Measurements from ENCODE around the gene CA4. TPM values are rescaled to one million over a fixed set of nuclear protein-coding genes. Genes with fewer than 3 reads are reported as not detected.

CA4 gene
- total RNA-seq, 1 donor from 2014 or later: 0.26 TPM

DNA sequence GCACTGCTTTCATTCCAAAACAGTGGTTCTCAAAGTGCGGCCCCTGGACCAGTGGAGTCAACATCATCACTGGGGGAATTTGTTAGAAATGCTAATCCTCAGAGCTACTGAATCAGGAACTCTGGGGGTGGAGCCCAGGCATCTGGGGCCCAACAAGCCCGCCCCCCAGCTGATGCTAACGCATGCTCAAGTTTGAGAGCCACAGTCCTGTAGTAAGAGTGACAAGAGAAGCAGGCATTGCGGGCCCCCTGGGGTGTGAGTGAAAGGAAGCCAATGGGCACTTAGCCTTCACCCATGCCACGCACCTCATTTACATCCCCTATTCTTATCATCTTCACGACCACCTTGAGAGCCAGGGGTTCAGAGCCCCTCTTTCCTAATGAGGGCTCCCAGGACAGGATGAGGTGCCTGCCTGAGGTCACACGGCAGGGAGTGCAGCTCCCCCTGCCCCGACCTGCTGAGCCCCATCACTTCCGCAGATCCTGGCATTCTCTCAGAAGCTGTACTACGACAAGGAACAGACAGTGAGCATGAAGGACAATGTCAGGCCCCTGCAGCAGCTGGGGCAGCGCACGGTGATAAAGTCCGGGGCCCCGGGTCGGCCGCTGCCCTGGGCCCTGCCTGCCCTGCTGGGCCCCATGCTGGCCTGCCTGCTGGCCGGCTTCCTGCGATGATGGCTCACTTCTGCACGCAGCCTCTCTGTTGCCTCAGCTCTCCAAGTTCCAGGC lies 9.1 kb downstream of the CA4 start:
- no peak overlapping the region for H3K27ac Mint-ChIP-seq (ENCODE audit: unreplicated experiment)
- TF ChIP-seq, protein P1, sequence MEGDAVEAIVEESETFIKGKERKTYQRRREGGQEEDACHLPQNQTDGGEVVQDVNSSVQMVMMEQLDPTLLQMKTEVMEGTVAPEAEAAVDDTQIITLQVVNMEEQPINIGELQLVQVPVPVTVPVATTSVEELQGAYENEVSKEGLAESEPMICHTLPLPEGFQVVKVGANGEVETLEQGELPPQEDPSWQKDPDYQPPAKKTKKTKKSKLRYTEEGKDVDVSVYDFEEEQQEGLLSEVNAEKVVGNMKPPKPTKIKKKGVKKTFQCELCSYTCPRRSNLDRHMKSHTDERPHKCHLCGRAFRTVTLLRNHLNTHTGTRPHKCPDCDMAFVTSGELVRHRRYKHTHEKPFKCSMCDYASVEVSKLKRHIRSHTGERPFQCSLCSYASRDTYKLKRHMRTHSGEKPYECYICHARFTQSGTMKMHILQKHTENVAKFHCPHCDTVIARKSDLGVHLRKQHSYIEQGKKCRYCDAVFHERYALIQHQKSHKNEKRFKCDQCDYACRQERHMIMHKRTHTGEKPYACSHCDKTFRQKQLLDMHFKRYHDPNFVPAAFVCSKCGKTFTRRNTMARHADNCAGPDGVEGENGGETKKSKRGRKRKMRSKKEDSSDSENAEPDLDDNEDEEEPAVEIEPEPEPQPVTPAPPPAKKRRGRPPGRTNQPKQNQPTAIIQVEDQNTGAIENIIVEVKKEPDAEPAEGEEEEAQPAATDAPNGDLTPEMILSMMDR (conservative IDR thresholded peaks at IDR 0.05): no peak
- peaks cover 34% of the 10 kb centered on the region for H3K27me3 Mint-ChIP-seq (ENCODE audit: low read depth)
- H3K4me3 Mint-ChIP-seq: no peak overlapping the region
- H3K36me3 Mint-ChIP-seq (ENCODE audit: low read depth): no peaks in the 10 kb centered on the region
- peaks cover 34% of the 10 kb centered on the region for H3K4me1 Mint-ChIP-seq
- DNase-seq (ENCODE audit: low read depth, low spot score): no peak
- H3K9me3 Mint-ChIP-seq: no peaks in the 10 kb centered on the region

DNA sequence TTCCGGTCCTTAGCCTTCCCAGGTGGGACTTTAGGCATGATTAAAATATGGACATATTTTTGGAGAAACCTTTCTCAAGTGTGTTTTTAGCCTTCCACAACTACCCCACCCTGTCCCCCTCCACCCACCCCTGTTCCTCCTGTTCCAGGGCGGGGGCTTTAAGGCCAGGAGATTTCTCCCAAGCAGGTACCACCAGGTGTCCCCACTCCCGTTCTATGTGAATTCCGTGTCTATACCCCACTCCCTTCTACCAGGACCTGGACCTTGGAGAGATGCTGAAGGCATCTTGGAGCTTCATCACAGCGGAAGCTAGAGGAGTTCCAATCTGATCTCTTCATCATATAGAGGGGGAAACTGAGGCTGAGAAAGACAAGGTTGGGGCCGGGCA lies 9.7 kb downstream of the CA4 start:
- peaks cover 33% of the 10 kb centered on the region for H3K27me3 Mint-ChIP-seq (ENCODE audit: low read depth)
- H3K9me3 Mint-ChIP-seq: no peaks in the 10 kb centered on the region
- no peak overlapping the region for H3K4me3 Mint-ChIP-seq

DNA sequence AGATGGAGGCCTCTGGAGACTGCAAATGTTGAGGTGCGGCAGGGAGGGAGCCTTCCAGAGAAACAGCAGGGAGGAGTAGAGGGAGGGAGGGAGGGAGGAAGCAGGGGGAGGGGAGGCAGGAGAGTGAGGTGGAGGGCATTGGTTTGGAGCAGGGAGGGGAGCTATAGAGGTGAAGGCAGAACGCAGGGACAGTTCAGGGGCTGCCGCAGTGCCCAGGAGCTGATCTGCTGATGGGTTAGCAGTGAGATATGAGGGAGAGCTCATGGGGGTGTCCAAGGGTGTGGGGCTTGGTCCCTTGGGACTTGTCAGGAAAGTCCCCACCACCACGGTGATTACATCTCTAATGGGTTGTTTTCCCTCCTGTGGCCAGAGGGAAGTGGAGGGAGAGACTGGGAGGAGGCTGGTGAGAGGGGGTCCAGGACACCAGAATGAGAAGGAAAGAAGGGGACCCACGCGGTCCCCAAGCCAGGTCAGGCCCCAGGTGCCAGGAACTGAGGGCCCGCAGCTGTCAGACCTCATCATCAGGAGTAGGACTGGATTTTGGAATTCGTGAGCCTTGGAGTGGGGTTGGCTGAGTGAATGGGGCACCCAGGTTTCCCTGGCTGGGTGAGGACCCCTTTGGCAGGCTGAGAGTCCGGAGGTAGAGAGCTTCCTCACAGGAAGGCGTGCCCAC lies 11.2 kb downstream of the CA4 start:
- H3K4me3 Mint-ChIP-seq: peak overlapping the region; percentile 42
- H3K9me3 Mint-ChIP-seq: no peaks in the 10 kb centered on the region
- peak overlapping the region; percentile 81 for H3K27ac Mint-ChIP-seq (ENCODE audit: unreplicated experiment)
- H3K4me1 Mint-ChIP-seq: peaks cover 34% of the 10 kb centered on the region
- H3K36me3 Mint-ChIP-seq (ENCODE audit: low read depth): no peaks in the 10 kb centered on the region
- TF ChIP-seq, protein P1 (conservative IDR thresholded peaks at IDR 0.05): no peak
- H3K27me3 Mint-ChIP-seq (ENCODE audit: low read depth): peaks cover 27% of the 10 kb centered on the region
- no peak for DNase-seq (ENCODE audit: low read depth, low spot score)

More for the DNA sequence above, 9.7 kb downstream of the CA4 start:
- Mint-ChIP-seq H3K4me1 (peaks cover 34% of the 10 kb centered on the region), H3K27ac (ENCODE audit: unreplicated experiment) (no peak overlapping the region), H3K36me3 (ENCODE audit: low read depth) (no peaks in the 10 kb centered on the region)
- TF ChIP-seq, protein P1 (conservative IDR thresholded peaks at IDR 0.05): no peak
- no peak for DNase-seq (ENCODE audit: low read depth, low spot score)

DNA sequence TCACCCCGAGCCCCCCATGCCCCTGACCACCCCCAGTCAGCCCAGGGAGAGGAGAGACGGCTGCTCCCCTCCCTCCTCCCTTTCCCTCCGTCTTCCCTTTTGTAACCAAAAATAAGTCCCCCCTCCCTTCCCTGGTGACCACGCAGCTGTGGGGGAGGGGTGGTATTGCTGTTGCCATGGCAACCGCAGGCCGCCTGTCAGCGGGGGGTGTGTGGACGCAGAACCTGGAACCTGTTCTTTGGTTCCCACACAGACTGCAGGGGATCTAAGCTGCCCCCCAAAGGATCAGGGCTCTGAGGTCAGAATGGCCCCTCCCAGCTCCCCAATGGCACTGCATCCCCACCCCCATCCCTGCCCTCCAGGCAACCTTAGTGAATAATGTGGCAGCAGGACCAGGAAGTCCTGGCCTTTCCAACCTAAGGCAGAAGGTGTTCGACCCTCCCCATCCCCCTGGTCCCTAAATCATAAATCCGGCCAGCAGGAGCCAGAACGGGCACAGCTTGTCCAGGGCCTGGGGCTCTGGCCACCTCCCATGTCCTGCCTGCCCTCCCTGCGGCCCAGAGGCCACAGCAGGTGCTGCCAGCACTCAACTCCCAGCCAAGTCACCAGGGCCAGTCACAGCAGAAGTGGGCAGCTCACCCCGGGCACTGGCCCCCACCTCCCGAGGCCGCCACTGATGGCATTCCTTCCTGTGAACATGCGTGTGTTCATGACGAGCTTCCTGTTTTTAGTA lies 12.0 kb downstream of the CA4 start:
- H3K27ac Mint-ChIP-seq (ENCODE audit: unreplicated experiment): peak overlapping the region; percentile 84
- H3K4me3 Mint-ChIP-seq: no peak overlapping the region
- peaks cover 24% of the 10 kb centered on the region for H3K27me3 Mint-ChIP-seq (ENCODE audit: low read depth)
- peaks cover 34% of the 10 kb centered on the region for H3K4me1 Mint-ChIP-seq
- no peaks in the 10 kb centered on the region for H3K36me3 Mint-ChIP-seq (ENCODE audit: low read depth)
- no peaks in the 10 kb centered on the region for H3K9me3 Mint-ChIP-seq
- TF ChIP-seq, protein P1 (conservative IDR thresholded peaks at IDR 0.05): no peak
- no peak for DNase-seq (ENCODE audit: low read depth, low spot score)

DNA sequence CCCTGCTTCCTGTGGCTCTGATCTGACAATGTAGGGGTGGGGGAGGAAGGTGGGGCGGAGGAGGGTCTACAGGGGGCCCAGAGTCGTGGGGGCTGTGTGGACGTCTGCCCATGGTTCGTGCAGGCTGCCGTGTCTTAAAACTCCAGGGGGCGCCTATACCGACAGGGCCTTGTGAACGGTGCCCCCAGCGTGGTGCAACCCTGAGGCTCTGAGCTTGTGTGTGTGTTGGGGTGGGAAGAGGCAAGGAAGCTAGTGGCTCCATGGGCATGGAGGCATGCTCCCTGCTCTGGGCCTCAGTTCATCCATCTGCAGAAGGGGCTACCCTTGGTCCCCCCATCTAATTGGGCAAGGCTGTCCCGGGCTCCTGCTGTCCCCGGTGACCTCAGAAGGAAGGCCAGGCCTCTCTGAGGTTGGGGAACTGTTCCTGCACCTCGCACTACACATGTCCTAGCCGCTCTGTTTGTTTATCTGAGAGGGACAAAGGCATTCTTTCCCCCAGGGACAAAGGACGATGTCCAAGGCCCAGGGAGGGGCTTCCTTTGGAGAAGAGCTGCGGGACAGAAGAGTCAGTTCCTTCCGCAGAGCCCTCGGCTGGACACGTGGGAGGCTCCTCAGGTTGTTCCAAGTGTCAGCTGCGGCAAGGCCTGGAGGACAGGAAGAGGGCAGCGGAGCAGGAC lies 13.5 kb downstream of the CA4 start:
- peak overlapping the region; percentile 23 for H3K4me3 Mint-ChIP-seq
- peak overlapping the region; percentile 19 for H3K27ac Mint-ChIP-seq (ENCODE audit: unreplicated experiment)
- no peaks in the 10 kb centered on the region for H3K9me3 Mint-ChIP-seq
- TF ChIP-seq, protein P1 (conservative IDR thresholded peaks at IDR 0.05): no peak
- DNase-seq (ENCODE audit: low read depth, low spot score): no peak
- H3K36me3 Mint-ChIP-seq (ENCODE audit: low read depth): no peaks in the 10 kb centered on the region
- peaks cover 34% of the 10 kb centered on the region for H3K4me1 Mint-ChIP-seq
- H3K27me3 Mint-ChIP-seq (ENCODE audit: low read depth): peaks cover 21% of the 10 kb centered on the region
